ENCODE measurements around the gene ABCA4. TPM values are rescaled to one million over a fixed set of nuclear protein-coding genes. Genes with fewer than 3 reads are reported as not detected.

ABCA4 gene
- total RNA-seq, 1 experiment from 2014 or later = 0.22 TPM

GRCh38 chr1:94020764-94021579 lies 100.0 kb downstream of the ABCA4 start (continued):
- no peak for TF ChIP-seq SRF (IDR thresholded peaks at IDR 0.05; ENCODE audit: low read depth)
- no peak for TF ChIP-seq MAX (IDR thresholded peaks at IDR 0.05)
- no peak for TF ChIP-seq CEBPB (IDR thresholded peaks at IDR 0.05; ENCODE audit: low read depth)
- no peak for TF ChIP-seq ZFX (IDR thresholded peaks at IDR 0.05)

GRCh38 chr1:94019327-94019726 lies 101.6 kb downstream of the ABCA4 start:
- ATAC-seq (no peak), DNase-seq (ENCODE audit: low read depth, low spot score) (no peak)
- Histone ChIP-seq H3K27me3 (ENCODE audit: insufficient read depth, low read length) (no peaks in the 10 kb centered on the region), H3K4me1 (ENCODE audit: control insufficient read depth in 1 of 2, insufficient read depth in 2 of 2, low read length in 2 of 2) (peaks cover 0 to 10% of the 10 kb centered on the region in 2 experiments; a peak in 1 of 4 replicates), H3K27ac (ENCODE audit: low read depth, low read length) (no peak overlapping the region), H3K4me3 (replicated peaks in 1 of 2; ENCODE audit: low read depth in 1 of 2, low read length in 2 of 2) (no peak overlapping the region), H3K9me3 (ENCODE audit: control insufficient read depth in 1 of 2, insufficient read depth in 1 of 2, low read depth in 1 of 2, low read length in 2 of 2) (no peaks in the 10 kb centered on the region), H3K36me3 (ENCODE audit: control insufficient read depth in 1 of 2, insufficient read depth in 2 of 2, low read length in 2 of 2) (no peaks in the 10 kb centered on the region), H3K9me2 (ENCODE audit: insufficient read depth) (no peaks in the 10 kb centered on the region), H2AFZ (ENCODE audit: low read depth, low read length, poor library complexity, severe bottlenecking) (no peak overlapping the region), H3K4me2 (ENCODE audit: low read length) (no peak overlapping the region), H4K20me1 (ENCODE audit: insufficient read depth) (no peaks in the 10 kb centered on the region), H3K79me2 (ENCODE audit: insufficient read depth, low read length) (no peaks in the 10 kb centered on the region), H3K9ac (ENCODE audit: low read length) (no peak overlapping the region)
- RAD21 ChIA-PET (ENCODE audit: low non-redundant PET in 1 of 2, low total read pairs in 2 of 2, uncharacterized antibody in 2 of 2, unreplicated experiment in 2 of 2) = no interaction called here
- TF ChIP-seq MAX (IDR thresholded peaks at IDR 0.05) = no peak
- TF ChIP-seq JUND (IDR thresholded peaks at IDR 0.05) = no peak
- no peak for TF ChIP-seq ZFX (IDR thresholded peaks at IDR 0.05)
- no peak for TF ChIP-seq TCF7L2 (IDR thresholded peaks at IDR 0.05; ENCODE audit: borderline replicate concordance, extremely low read depth, insufficient read depth, insufficient read length)
- TF ChIP-seq RAD21 (IDR thresholded peaks at IDR 0.05; ENCODE audit: low read depth) = no peak
- TF ChIP-seq SRF (IDR thresholded peaks at IDR 0.05; ENCODE audit: low read depth) = no peak
- TF ChIP-seq EZH2 (IDR thresholded peaks at IDR 0.05) = no peak
- no peak for TF ChIP-seq ZBTB33 (IDR thresholded peaks at IDR 0.05; ENCODE audit: extremely low read depth, insufficient replicate concordance, low read length)
- no peak for TF ChIP-seq ATF3 (IDR thresholded peaks at IDR 0.05)
- no peak for TF ChIP-seq POLR2A (IDR thresholded peaks at IDR 0.05; ENCODE audit: borderline replicate concordance, extremely low read depth, insufficient read depth, insufficient read length)
- no peak for TF ChIP-seq ZNF274 (IDR thresholded peaks at IDR 0.05; ENCODE audit: low read depth, low read length)
- no peak for TF ChIP-seq FOSL1 (IDR thresholded peaks at IDR 0.05; ENCODE audit: low read depth)
- TF ChIP-seq CEBPB (IDR thresholded peaks at IDR 0.05; ENCODE audit: low read depth) = no peak
- TF ChIP-seq SP1 (IDR thresholded peaks at IDR 0.05; ENCODE audit: low read depth) = no peak
- TF ChIP-seq CBX3 (IDR thresholded peaks at IDR 0.05; ENCODE audit: low read depth) = no peak
- POLR2A ChIA-PET = no interaction called here
- CTCF ChIA-PET = interaction anchor here (1.8 kb wide), 1 partner anchor 317 kb away, joined by 5 read pairs; no protein-coding TSS in a partner anchor
- BruUV-seq (replicated peaks) = no TSS peak
- intact Hi-C loops (cut with micrococcal nuclease) = no loop called here
